NCI-H510A (cell line): Measurements from ENCODE around the gene NDE1.
"Not testable (repeated sequence)": the region's sequence is repeated elsewhere in the genome, so short reads cannot be mapped to it uniquely, and the experiment has no call there.

ENCODE experiments used
- DNase-seq: peaks from one replicate; lab custom pipeline; 2025; lab: John Stamatoyannopoulos, UW

NDE1 gene

DNA sequence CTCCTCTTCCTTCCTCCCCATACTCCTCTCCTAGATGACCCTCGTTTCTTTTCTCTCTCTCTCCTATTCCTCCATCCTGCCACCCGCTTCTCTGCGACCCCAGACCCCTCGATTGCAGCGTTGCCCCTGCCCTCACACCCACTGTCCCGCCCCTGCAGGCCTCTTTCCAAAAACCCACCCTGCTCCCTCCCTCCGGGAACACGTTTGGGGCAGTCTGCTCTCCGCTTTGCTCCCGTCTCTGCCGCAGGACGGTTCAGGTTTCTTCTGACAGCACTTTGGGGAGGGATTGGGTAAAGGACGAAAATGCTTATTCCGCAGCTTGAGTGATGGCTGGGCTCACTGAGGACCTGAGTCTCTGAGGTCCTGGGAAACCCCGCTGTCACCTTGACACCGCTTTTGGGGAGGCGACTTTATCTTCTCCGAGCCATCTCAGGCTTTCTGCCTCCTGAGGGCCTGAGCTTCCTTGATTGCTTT is 690 bp downstream of the NDE1 start:
- DNase-seq: no peak

DNA sequence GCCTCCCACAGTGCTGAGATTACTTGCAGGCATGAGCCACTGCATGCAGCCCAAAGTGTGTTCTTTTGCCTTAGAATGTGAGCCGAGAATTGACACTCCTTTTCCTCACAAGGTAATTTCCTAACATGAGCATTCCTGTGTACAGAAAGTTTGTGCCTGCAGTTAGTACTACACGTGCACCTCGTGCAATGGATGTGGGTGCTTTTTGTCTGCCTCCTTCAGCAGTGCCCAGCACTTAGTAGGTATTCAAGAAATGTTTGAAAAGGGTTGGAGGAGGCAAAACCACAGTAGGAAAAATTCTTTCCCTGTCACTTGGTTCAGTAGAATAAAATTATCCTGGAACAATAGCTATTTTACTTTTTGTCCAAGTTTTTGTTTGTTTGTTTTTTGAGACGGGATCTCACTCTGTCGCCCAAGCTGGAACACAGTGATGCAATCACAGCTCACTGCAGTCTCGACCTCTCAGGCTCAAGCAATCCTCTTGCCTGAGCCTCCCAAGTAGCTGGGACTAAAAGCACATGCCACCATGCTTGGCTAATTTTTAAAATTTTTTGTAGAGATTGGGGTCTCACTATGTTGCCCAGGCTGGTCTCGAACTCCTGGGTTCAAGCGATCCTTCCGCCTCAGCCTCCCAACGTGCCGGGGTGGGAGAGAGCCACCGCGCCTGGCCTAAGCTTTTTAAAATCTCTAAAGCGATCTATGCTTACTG is 2.4 kb downstream of the NDE1 start:
- DNase-seq: no peak

DNA sequence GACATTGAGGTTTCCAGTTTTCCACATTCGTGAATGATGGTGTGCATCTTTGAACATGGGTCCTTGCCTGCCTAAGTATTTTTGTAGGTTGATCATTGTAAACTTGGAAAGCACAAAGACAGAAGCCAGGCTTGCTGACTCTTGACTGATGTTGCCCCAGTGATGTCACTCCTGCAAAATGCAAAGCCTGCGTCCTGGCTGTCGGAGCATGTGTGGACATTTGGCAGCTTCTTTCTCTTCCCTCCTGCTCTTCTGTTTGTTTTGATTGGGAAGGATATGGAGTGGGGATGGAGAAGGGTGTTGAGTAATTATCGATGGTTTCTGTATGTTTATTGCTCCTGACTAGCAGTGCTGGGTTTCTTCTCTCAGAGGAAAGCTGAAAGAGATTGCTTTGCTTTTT is 3.2 kb downstream of the NDE1 start:
- DNase-seq: peak; percentile 58

DNA sequence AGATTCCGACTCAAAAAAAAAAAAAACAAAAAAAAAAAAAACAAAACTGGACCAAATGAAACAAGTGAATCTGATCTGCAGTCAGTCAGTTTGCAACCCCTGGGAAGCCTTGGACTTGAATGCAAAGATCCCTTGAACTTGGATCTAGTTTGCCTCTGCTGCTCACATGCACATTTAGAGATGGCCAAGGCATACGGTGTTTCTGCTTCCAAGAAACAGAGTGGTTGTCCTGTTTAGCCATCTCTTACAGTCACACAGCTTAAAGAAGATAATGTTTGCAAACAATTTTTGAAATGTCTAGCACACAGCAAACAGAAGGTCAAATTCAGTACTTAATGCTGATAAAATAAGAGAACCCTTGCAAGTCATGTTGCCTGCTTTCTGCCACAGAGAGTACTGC is 4.5 kb downstream of the NDE1 start:
- no peak for DNase-seq

DNA sequence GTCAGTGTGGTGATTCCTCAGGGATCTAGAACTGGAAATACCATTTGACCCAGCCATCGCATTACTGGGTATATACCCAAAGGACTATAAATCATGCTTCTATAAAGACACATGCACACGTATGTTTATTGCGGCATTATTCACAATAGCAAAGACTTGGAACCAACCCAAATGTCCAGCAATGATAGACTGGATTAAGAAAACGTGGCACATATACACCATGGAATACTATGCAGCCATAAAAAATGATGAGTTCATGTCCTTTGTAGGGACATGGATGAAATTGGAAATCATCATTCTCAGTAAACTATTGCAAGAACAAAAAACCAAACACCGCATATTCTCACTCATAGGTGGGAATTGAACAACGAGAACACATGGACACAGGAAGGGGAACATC is 5.5 kb downstream of the NDE1 start:
- not testable (repeated sequence) for DNase-seq

DNA sequence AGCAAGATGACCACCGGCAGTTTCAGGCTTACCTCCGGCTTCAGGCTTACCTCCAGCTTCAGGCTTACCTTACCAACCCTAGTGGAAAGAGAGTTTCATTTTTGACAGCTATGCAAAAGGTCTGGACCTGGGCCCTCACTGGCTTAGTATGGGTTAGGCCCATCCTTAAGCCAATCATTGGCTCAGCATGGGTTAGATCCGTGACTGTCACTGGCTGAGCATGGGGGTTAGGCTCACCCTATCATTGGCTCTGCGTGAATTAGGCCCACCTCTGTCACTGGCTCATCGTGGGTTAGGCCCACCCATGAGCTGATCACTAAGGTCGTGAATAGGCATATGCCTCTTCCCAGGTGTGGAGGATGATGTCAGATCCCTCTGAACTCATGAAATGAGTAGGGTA is 8.1 kb downstream of the NDE1 start:
- no peak for DNase-seq

DNA sequence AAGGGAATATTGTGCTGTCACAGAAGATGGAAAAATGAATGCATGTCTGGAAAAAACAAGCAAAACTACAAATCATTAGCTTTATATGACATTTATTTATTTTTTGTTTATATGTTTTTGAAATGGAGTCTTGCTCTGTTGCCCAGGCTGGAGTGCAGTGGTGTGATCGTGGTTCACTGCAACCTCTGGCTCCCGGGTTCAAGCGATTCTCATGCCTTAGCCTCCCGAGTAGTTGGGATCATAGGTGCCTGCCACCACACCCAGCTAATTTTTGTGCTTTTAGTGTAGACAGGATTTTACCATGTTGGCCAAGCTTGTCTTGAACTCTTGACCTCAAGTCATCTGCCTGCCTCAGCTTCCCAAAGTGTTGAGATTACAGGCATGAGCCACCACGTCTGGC is 8.5 kb downstream of the NDE1 start:
- no peak for DNase-seq

DNA sequence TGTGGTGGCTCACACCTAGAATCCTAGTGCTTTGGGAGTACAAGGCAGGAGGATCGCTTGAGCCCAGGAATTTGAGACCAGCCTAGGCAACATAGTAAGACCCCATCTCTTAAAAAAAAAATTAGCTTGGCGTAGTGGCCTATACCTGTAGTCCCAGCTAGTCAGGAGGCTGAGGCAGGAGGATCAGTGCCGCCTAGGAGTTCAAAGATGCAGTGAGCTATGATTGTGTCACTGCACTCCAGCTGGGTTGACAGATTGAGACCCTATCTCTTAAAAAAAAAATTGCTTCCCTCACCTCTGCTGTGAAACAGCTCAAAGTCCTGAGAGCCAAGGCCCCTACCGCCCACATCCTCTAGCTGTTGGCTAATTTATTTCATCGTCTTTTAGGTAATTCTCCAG is 10.2 kb downstream of the NDE1 start:
- DNase-seq: no peak

DNA sequence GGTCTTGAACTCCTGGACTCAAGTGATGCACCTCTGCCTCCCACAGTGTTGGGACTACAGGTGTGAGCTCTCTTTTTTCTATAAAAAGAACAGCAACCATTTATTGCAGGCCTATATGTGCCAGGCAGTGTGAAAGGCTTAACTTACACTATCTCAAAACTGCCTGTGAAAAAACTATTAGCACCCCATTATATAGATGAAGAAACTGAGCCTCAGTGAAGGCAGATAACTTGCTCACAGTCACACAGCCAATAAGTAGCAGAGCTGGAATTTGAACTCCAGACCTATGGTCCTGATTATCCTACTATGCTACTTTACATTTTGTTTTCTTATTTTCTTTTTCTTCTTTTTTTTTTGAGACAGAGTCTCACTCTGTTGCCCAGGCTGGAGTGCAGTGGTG is 15.1 kb downstream of the NDE1 start:
- DNase-seq: no peak

DNA sequence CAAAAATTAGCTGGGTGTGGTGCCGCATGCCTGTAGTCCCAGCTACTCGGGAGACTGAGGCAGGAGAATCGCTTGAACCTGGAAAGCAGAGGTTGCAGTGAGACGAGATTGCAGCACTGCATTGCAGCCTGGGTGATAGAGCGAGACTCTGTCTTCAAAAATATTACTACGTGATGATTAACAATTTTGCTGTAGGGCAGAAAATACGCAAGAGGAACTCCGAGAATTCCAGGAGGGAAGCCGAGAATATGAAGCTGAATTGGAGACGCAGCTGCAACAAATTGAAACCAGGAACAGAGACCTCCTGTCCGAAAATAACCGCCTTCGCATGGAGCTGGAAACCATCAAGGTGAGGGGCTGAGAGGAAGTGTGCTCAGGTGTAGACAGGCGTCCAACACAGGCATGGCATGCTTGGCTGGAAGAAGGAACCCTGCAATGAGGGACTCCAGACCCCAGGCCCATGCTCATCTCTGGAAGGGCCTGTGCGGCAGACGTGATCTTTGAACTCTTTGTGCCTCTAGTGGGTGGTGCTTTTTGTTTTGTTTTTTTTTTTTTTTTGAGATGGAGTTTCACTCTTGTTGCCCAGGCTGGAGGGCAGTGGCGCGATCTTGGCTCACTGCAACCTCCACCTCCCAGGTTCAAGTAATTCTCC is 17.2 kb downstream of the NDE1 start:
- no peak for DNase-seq

DNA sequence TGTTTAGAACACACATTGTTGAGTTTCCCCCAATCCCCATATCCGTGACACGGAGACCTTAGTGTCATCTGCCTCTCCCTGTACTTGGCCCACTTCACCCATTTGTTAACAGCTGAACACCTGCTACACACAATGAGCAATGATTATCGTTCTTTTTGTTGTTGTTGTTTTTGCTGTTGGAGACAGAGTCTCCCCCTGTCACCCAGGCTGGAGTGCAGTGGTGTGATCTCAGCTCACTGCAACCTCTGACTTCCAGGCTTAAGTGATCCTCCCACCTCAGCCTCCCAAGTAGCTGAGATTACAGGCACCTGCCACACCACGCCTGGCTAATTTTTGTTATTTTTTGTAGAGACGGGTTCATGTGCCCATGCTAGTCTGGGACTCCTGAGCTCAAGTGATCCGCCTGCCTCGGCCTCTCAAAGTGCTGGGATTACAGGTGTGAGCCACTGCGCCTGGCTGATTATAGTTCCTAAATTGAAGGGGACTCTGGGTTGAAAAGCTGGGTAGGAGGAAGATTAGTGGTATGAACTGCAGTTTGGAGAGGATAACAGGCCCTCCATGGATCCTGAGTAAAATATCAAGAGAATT is 21.6 kb downstream of the NDE1 start:
- peak; percentile 17 for DNase-seq

DNA sequence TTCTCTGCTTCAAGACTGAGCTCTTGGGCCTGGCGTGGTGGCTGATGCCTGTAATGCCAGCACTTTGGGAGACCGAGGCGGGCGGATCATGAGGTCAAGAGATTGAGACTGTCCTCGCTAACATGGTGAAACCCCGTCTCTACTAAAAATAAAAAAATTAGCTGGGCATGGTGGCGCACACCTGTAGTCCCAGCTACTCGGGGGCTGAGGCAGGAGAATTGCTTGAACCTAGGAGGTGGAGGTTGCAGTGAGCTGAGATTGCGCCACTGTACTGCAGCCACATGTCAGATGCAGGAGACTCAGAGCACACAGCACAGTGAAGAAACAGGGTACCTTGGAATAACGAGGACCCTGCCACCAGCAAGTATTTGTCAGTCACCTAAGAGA is 22.1 kb downstream of the NDE1 start:
- DNase-seq: not testable (repeated sequence)

DNA sequence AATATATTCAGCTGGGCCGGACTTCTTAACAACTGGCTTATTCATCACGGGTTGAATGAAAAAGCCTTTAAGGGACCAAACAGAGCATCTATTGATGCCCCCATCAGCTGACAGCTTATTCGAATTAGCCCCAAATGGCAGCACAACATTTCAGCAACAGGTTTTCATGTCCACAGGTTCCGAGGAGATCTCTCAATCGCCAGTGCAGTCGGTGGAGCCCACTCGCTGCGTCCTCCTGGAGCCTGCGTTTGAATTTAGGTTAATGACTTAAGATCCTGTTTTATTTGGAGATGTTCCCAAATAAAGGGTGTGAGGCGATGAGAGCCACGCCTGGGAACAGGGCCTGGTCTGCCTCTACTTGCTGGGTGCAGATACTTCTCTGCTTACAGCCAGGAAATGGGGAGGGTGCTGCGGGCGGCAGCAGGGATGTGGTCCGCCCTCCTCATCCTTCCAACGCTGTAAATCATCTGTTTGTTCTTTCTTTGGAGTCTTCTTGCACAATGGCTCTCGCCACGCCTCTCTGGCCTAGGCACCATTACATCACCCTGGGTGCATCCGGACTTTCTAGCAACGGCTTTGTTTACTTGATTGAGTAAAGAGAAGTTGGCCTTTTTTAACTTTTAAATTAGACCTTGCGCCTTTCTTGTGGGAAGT is 22.6 kb downstream of the NDE1 start:
- peak; percentile 99 for DNase-seq

DNA sequence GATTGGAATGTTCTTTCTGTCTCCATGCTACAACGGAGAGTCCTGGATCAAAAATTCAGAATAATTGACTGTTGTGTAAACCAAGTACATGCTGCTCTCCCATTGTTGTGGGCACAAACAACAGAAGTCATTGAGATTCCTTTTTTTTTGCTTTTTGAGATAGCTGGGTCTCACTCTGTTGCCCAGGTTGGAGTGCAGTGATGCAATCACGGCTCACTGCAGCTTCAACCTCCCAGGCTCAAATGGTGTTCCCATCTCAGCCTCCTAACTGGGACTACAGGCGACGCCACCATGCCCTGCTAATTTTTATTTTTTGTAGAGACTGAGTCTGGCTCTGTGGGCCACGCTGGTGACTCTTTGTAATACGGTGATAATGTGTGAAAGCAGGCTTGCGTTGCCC is 24.5 kb downstream of the NDE1 start:
- DNase-seq: no peak

DNA sequence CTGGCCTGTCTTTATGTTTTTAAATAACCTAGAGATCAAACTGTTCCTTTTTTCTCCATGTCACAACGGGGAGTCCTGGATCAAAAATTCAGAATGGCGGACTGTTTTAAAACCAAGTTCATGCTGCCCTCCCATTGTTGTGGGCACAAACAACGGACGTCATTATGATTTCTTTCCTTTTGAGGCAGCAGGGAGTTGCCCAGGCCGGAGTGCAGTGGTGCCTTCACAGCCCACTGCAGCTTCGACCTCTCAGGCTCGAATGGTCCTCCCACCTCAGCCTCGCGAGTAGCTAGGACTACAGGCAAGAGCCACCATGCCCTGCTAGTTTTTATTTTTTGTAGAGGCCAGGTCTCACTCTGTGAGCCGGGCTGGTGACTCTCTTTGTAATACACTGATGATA is 26.5 kb downstream of the NDE1 start:
- DNase-seq: no peak

DNA sequence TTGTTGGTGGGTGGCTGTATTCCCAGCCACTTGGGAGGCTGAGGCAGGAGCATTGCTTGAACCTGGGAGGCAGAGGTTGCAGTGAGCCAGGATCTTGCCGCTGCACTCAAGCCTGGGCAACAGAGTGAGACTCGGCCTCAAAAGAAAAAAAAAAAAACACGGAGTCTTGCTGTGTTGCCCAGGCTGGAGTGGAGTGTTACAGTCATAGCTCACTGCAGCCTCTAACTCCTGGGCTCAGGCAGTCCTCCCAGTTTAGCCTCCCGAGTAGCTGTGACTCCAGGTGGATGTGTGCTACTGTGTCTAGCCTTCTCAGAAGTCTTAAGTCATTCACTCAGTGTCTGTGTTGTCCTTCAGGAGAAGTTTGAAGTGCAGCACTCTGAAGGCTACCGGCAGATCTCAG is 27.4 kb downstream of the NDE1 start:
- DNase-seq: no peak

DNA sequence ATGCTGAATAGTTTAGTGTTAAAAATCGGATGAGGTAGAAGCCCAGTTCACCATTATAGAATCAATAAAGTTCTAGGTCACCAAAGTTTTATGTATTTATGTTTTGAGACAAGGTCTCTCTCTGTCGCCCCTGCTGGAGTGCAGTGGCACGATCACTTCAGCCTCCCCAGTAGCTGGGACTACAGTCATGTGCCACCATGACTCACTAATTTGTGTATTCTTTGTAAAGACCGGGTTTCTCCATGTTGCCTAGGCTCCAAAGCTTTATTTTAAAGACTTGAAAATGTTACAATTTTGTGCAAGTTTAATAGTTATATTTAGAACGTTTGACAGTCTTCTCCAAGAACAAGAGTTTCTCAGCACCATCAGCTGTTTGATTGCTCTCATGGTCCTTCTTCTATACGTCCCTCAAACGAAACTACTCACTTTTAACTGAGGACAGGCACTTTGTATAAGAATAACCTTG is 32.1 kb downstream of the NDE1 start:
- no peak for DNase-seq

DNA sequence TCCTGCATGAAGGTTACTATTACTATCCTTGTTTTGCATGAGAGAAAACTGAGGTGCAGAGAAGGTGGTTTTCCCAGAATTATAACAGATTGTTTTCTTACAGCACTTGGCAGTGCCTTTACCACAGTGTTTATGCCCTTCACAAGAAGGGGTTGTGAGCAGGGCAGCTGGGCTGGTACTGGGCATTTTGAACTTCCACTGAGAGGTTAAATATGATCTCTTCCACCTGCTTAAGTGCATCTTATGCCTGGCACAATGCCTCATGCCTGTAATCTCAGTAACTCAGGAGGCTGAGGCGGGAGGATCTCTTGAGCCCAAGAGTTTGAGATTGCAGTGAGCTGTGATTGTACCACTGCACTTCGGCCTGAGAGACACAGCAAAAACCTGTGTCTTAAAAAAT is 36.2 kb downstream of the NDE1 start:
- no peak for DNase-seq

DNA sequence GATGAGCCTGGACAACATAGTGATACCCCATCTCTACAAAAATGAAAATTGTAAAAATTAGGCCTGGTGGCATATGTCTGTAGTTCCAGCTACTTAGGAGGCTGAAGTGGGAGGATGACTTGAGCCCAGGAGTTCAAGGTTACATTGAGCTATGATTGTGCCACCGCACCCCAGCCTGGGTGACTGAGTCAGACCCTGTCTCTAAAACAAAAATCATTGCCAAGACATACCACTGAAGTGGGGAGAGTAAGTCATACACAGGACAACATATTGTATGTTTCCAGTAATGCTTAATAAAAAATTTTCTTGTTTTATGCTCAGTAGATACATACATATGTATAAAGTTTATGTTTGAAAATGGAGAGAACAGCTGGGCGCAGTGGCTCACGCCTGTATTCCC is 39.2 kb downstream of the NDE1 start:
- no peak for DNase-seq

DNA sequence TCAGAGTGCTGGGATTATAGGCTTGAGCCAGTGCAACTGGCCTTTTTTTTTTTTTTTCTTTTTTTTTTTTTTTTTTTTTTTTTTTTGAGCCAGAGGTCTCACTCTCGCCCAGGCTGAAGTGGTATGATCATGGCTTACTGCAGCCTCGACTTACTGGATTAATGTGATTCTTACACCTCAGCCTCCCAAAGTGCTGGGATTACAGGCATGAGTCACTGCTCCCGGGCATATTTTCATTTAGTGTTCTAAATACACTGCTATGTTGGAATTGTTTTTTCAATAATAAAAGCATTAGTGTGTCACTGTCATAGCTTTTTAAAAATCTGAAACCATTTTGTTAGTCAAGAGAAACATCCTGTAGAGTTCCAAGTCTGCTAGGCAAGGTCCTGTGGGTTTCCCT is 40.3 kb downstream of the NDE1 start:
- DNase-seq: no peak

DNA sequence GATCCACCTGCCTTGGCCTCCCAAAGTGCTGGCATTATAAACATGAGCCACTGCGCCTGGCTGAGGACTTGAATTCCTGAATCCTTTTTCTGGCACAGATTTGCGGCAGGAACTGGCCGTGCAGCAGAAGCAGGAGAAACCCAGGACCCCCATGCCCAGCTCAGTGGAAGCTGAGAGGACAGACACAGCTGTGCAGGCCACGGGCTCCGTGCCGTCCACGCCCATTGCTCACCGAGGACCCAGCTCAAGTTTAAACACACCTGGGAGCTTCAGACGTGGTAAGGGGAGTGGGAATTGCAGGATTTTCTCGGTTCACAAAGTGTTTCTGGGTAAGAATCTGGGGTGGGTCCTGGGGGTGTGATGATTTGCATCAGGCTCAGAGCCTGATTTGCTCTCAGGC is 41.0 kb downstream of the NDE1 start:
- no peak for DNase-seq

DNA sequence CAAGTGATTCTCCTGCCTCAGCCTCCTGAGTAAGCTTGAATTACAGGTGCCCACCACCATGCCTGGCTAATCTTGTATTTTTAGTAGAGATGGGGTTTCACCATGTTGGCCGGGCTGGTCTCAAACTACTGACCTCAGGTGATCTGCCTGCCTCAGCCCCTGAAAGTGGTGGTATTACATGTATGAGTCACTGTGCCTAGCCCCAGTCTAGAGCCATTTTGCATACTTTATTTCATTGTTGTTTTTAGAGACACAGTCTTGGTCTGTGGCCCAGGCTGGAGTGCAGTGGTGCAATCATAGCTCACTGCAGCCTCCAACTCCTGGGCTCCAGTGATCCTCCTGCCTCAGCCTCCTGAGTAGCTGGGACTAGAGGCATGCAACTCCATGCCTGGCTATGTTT is 42.5 kb downstream of the NDE1 start:
- DNase-seq: not testable (repeated sequence)

DNA sequence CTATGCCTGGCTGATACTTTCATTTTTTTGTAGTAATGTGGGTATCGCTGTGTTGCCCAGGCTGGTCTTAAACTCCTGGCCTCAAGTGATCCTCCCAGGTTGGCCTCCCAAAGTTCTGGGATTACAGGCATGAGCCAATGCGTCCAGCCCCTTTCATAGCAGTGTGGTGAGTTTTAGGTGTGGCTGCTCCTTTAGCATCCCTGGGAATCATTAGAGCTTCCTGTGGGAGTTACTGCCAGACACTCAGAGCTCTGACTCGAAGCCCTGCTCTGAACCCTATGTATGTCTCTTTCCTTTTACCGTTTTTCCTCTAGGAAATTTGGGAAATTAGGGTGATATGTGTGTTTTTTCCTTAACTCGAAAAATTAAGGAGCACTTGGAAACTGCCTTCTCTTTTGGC is 44.5 kb downstream of the NDE1 start:
- DNase-seq: no peak
